H1 (cell line): ENCODE data around the gene CAV1. TPM values are rescaled to one million over a fixed set of nuclear protein-coding genes. Genes with fewer than 3 reads are reported as not detected.

Experiments
- CTCF ChIA-PET: fragments of 300-600 bp; sonication (Branson Sonifier 250); formaldehyde crosslinking; loops from one replicate; lab custom pipeline; 2021; ENCODE audit not compliant: partially characterized antibody; lab: Charles Lee
- POLR2A ChIA-PET: fragments of 300-600 bp; sonication (Branson Sonifier 250); formaldehyde crosslinking; loops from one replicate; lab custom pipeline; 2021; ENCODE audit warnings: inconsistent platforms; ENCODE audit not compliant: partially characterized antibody; lab: Charles Lee
- DNase-seq, 2 experiments: peaks; one replicate each; pipeline versions ENCODE4 v3.0.0 to v3.0.0-alpha.2; 2010 to 2022; ENCODE audit warnings: low spot score in 2 of 2, low read depth in 1 of 2, mixed read lengths in 1 of 2
- FAIRE-seq: peaks from 2 replicates; lab custom pipeline; 2011; peaks lifted over from hg19 to GRCh38; lab: Jason Lieb, UNC
- H2AFZ ChIP-seq: 2 replicates; pipeline ENCODE4 v1.8.1; 2012; ENCODE audit warnings: low read length, inconsistent platforms
- H2AK5ac ChIP-seq: 2 replicates; pipeline ENCODE4 v1.6.1; 2013; ENCODE audit warnings: low read depth, low read length
- H2BK120ac ChIP-seq: replicated peaks from 2 replicates; pipeline ENCODE3; 2013; ENCODE audit warnings: low read depth, low read length, inconsistent platforms
- H2BK12ac ChIP-seq: 2 replicates; pipeline ENCODE4 v1.6.1; 2013; ENCODE audit warnings: low read depth, low read length
- H2BK15ac ChIP-seq: 2 replicates; pipeline ENCODE4 v1.6.1; 2013; ENCODE audit warnings: low read length
- H2BK20ac ChIP-seq: 2 replicates; pipeline ENCODE4 v1.6.1; 2013; ENCODE audit warnings: low read length
- H2BK5ac ChIP-seq: 2 replicates; pipeline ENCODE4 v1.6.1; 2013; ENCODE audit warnings: low read depth, low read length
- H3K14ac ChIP-seq: 2 replicates; pipeline ENCODE4 v1.6.1; 2013; ENCODE audit warnings: inconsistent platforms; ENCODE audit not compliant: insufficient read length
- H3K18ac ChIP-seq: 2 replicates; pipeline ENCODE4 v1.6.1; 2013; ENCODE audit warnings: low read length; ENCODE audit errors: extremely low read depth
- H3K23ac ChIP-seq: 2 replicates; pipeline ENCODE4 v1.6.1; 2013; ENCODE audit warnings: inconsistent platforms; ENCODE audit not compliant: insufficient read length
- H3K23me2 ChIP-seq: 2 replicates; pipeline ENCODE4 v1.6.1; 2013; ENCODE audit warnings: low read depth, low read length
- H3K27ac ChIP-seq: 2 replicates; pipeline ENCODE4 v1.6.1; 2011; ENCODE audit warnings: low read depth, low read length, inconsistent platforms
- H3K27me3 ChIP-seq, 4 experiments: replicated peaks in 1 of 4; 1 replicate in 1 of 4; 2 replicates in 3 of 4; pipeline versions ENCODE4 v1.6.1 to v1.8.1; 2011 to 2013; ENCODE audit warnings: low read length in 3 of 4, mild to moderate bottlenecking in 3 of 4, inconsistent platforms in 2 of 4, mixed read lengths in 2 of 4, moderate library complexity in 1 of 4; ENCODE audit not compliant: control insufficient read depth in 3 of 4, insufficient read depth in 3 of 4; ENCODE audit errors: extremely low read depth in 1 of 4
- H3K36me3 ChIP-seq, 4 experiments: 2 replicates each; pipeline versions ENCODE4 v1.6.1 to v1.8.1; 2011 to 2013; ENCODE audit warnings: mild to moderate bottlenecking in 4 of 4, low read length in 3 of 4, moderate library complexity in 2 of 4, control low read depth in 1 of 4, inconsistent platforms in 1 of 4; ENCODE audit not compliant: insufficient read depth in 4 of 4, control insufficient read depth in 2 of 4
- H3K4ac ChIP-seq: replicated peaks from 2 replicates; pipeline ENCODE3; 2013; ENCODE audit warnings: low read length, low read depth, mixed read lengths, inconsistent platforms; ENCODE audit not compliant: insufficient read length
- H3K4me1 ChIP-seq, 4 experiments: replicated peaks in 1 of 4; 1 replicate in 1 of 4; 2 replicates in 3 of 4; pipeline versions ENCODE4 v1.6.1 to v1.8.1; 2011 to 2013; ENCODE audit warnings: low read length in 3 of 4, inconsistent platforms in 2 of 4, mixed read lengths in 1 of 4; ENCODE audit not compliant: insufficient read depth in 4 of 4, control insufficient read depth in 3 of 4
- H3K4me2 ChIP-seq, 2 experiments: 2 replicates each; pipeline versions ENCODE4 v1.6.1 to v1.8.1; 2011 to 2013; ENCODE audit warnings: low read depth in 2 of 2, low read length in 2 of 2, control low read depth in 1 of 2, inconsistent platforms in 1 of 2, mild to moderate bottlenecking in 1 of 2; ENCODE audit not compliant: insufficient read depth in 1 of 2
- H3K4me3 ChIP-seq, 4 experiments: fragments of 200-600, 300-600 bp in 1 of 4; sonication (generic), shearing (Covaris generic), sonication (Bioruptor Twin) in 1 of 4; 2 replicates each; pipeline versions ENCODE4 v1.5.1 to v1.8.1; 2011 to 2016; ENCODE audit warnings: low read length in 4 of 4, low read depth in 3 of 4, control low read depth in 2 of 4, inconsistent platforms in 2 of 4, mild to moderate bottlenecking in 2 of 4, mixed read lengths in 1 of 4, moderate library complexity in 1 of 4; ENCODE audit not compliant: insufficient read depth in 2 of 4; ENCODE audit errors: extremely low read depth in 1 of 4
- H3K56ac ChIP-seq: replicated peaks from 2 replicates; pipeline ENCODE3; 2013; ENCODE audit warnings: low read depth, mild to moderate bottlenecking, mixed read lengths, low read length, inconsistent platforms; ENCODE audit not compliant: insufficient read length
- H3K79me1 ChIP-seq: 2 replicates; pipeline ENCODE4 v1.6.1; 2013; ENCODE audit warnings: low read depth, low read length, control low read depth
- H3K79me2 ChIP-seq, 2 experiments: 2 replicates each; pipeline versions ENCODE4 v1.6.1 to v1.8.1; 2012 to 2013; ENCODE audit warnings: low read length in 2 of 2, mild to moderate bottlenecking in 2 of 2, inconsistent platforms in 1 of 2; ENCODE audit not compliant: insufficient read depth in 2 of 2, control insufficient read depth in 1 of 2
- H3K9ac ChIP-seq, 4 experiments: replicated peaks in 1 of 4; 1 replicate in 1 of 4; 2 replicates in 3 of 4; pipeline versions ENCODE4 v1.6.1 to v1.8.1; 2011 to 2013; ENCODE audit warnings: low read depth in 3 of 4, low read length in 3 of 4, control low read depth in 2 of 4, mild to moderate bottlenecking in 2 of 4, moderate library complexity in 2 of 4, inconsistent platforms in 1 of 4; ENCODE audit errors: extremely low read depth in 1 of 4
- H3K9me3 ChIP-seq, 2 experiments: 2 replicates each; pipeline versions ENCODE4 v1.6.1 to v1.8.1; 2012 to 2013; ENCODE audit warnings: mild to moderate bottlenecking in 2 of 2, moderate library complexity in 2 of 2, control low read depth in 1 of 2, inconsistent platforms in 1 of 2, low read depth in 1 of 2, low read length in 1 of 2, mixed read lengths in 1 of 2; ENCODE audit not compliant: insufficient read depth in 2 of 2
- H4K20me1 ChIP-seq, 2 experiments: replicated peaks in 1 of 2; 2 replicates each; pipeline versions ENCODE3 to v1.8.1; 2011 to 2013; ENCODE audit warnings: inconsistent platforms in 2 of 2, low read length in 2 of 2, mild to moderate bottlenecking in 1 of 2; ENCODE audit not compliant: insufficient read depth in 2 of 2, control insufficient read depth in 1 of 2
- H4K5ac ChIP-seq: 2 replicates; pipeline ENCODE4 v1.6.1; 2013; ENCODE audit warnings: low read length, low read depth, mixed read lengths, inconsistent platforms; ENCODE audit not compliant: insufficient read length
- H4K8ac ChIP-seq: 2 replicates; pipeline ENCODE4 v1.8.0; 2013; ENCODE audit warnings: mild to moderate bottlenecking, moderate library complexity, low read length, inconsistent platforms; ENCODE audit not compliant: insufficient read depth; ENCODE audit errors: extremely low read depth
- H4K91ac ChIP-seq: replicated peaks from 2 replicates; pipeline ENCODE3; 2013; ENCODE audit warnings: low read length, mixed read lengths, inconsistent platforms; ENCODE audit not compliant: insufficient read length
- ATF3 ChIP-seq: IDR thresholded peaks from 2 replicates; pipeline ENCODE4 v1.6.1; 2011; ENCODE audit warnings: low read depth, mild to moderate bottlenecking, low read length; ENCODE audit not compliant: insufficient read depth
- EP300 ChIP-seq, 2 experiments: IDR thresholded peaks; 1 replicate in 1 of 2; 2 replicates in 1 of 2; pipeline ENCODE4 v1.6.1; 2011 to 2012; ENCODE audit warnings: low read depth in 2 of 2, low read length in 2 of 2, mild to moderate bottlenecking in 2 of 2, borderline replicate concordance in 1 of 2, inconsistent platforms in 1 of 2, moderate library complexity in 1 of 2
- EZH2 ChIP-seq: fragments of 200-600 bp; sonication (generic); IDR thresholded peaks from 2 replicates; pipeline ENCODE4 v1.7.1; 2012; ENCODE audit warnings: low read depth, mild to moderate bottlenecking, moderate library complexity, low read length, inconsistent platforms; ENCODE audit not compliant: severe bottlenecking
- HDAC6 ChIP-seq: IDR thresholded peaks from one replicate; pipeline ENCODE4 v1.7.1; 2012; ENCODE audit warnings: low read depth, mild to moderate bottlenecking, inconsistent platforms, low read length, moderate library complexity
- MAFK ChIP-seq: IDR thresholded peaks from 2 replicates; pipeline ENCODE4 v1.6.1; 2012; ENCODE audit warnings: low read depth, mild to moderate bottlenecking, improper control_type of control experiment, low read length
- RAD21 ChIP-seq, 2 experiments: IDR thresholded peaks in 1 of 2; conservative IDR thresholded peaks in 1 of 2; 2 replicates each; pipeline ENCODE4 v1.6.1; 2011; ENCODE audit warnings: low read depth in 2 of 2, low read length in 2 of 2, improper control_type of control experiment in 1 of 2, inconsistent platforms in 1 of 2, mild to moderate bottlenecking in 1 of 2, moderate library complexity in 1 of 2
- RFX5 ChIP-seq: IDR thresholded peaks from 2 replicates; pipeline ENCODE4 v1.6.1; 2011; ENCODE audit warnings: low read depth, low read length, improper control_type of control experiment, borderline replicate concordance
- SIN3A ChIP-seq, 2 experiments: IDR thresholded peaks in 1 of 2; conservative IDR thresholded peaks in 1 of 2; 2 replicates each; pipeline ENCODE4 v1.6.1; 2011 to 2012; ENCODE audit warnings: low read length in 2 of 2, improper control_type of control experiment in 1 of 2, low read depth in 1 of 2, mild to moderate bottlenecking in 1 of 2
- SIX5 ChIP-seq: IDR thresholded peaks from 2 replicates; pipeline ENCODE4 v1.6.1; 2011; ENCODE audit warnings: mild to moderate bottlenecking, low read depth, low read length
- SP2 ChIP-seq: IDR thresholded peaks from 2 replicates; pipeline ENCODE4 v1.6.1; 2012; ENCODE audit warnings: mild to moderate bottlenecking, low read length, inconsistent platforms
- SUZ12 ChIP-seq: fragments of 200-600 bp; sonication (generic); IDR thresholded peaks from 2 replicates; pipeline ENCODE4 v1.6.1; 2012; ENCODE audit warnings: mild to moderate bottlenecking, inconsistent platforms, low read length, moderate library complexity, mixed read lengths
- TAF1 ChIP-seq: IDR thresholded peaks from 2 replicates; pipeline ENCODE4 v1.6.1; 2011; ENCODE audit warnings: mild to moderate bottlenecking, low read depth, low read length
- TAF7 ChIP-seq: optimal IDR thresholded peaks from 2 replicates; pipeline ENCODE3; 2011; ENCODE audit warnings: low read depth, mild to moderate bottlenecking, inconsistent platforms, low read length, moderate library complexity, borderline replicate concordance
- YY1 ChIP-seq: IDR thresholded peaks from 2 replicates; pipeline ENCODE4 v1.6.1; 2011; ENCODE audit warnings: low read depth, mild to moderate bottlenecking, low read length
- polyA plus RNA-seq, 7 experiments: library from polyadenylated mRNA; depleted of rRNA in 3 of 7; stranded (reverse) in 5 of 7; unstranded in 2 of 7; fragments of >200 nt in 5 of 7; fragments of 200-250 nt in 2 of 7; gene quantifications; 1 replicate in 5 of 7; 2 replicates in 1 of 7; 4 replicates in 1 of 7; pipeline versions ENCODE4 v1.2.1 to v1.2.3, GENCODE V29; 2011 to 2013; ENCODE audit warnings: missing spikeins in 2 of 7, mixed read lengths in 2 of 7
- total RNA-seq: library from RNA; stranded (reverse); fragmentation: NEBNext Ultra II Directional; extraction: Animal tissue kit (Norgen Biotek cat#: 25700); gene quantifications from 2 replicates; pipeline ENCODE4 v1.2.1, GENCODE V29; 2021

CAV1 gene
- total and polyA plus RNA-seq, 2 of the 8 experiments (the other 6 are each of a cell fraction or from before 2014, with no cell fraction given): 16.3 to 21.8 TPM

- no peak overlapping the region for H4K91ac ChIP-seq
- H2BK20ac ChIP-seq: no peak overlapping the region
- peaks cover 5% of the 10 kb centered on the region; the same call in 1 of the 2 replicates for H3K23me2 ChIP-seq
- DNase-seq (no peak), FAIRE-seq (no peak)
- H3K23ac ChIP-seq: no peak overlapping the region
- CTCF ChIA-PET: no interaction called here
- no peak overlapping the region for H2BK12ac ChIP-seq
- H3K56ac ChIP-seq: no peak overlapping the region
- peaks cover 2 to 4% (median 3%) of the 10 kb centered on the region in 4 experiments; a peak in 4 of 7 replicates for H3K4me1 ChIP-seq
- H3K14ac ChIP-seq: no peak overlapping the region
- H3K27me3 ChIP-seq: peaks cover 0 to 20% (median 15%) of the 10 kb centered on the region in 4 experiments; a peak in 6 of 7 replicates
- no peak overlapping the region for H3K27ac ChIP-seq
- no peak overlapping the region for H2BK5ac ChIP-seq
- no peak overlapping the region for H3K18ac ChIP-seq
- no peaks in the 10 kb centered on the region for H3K36me3 ChIP-seq
- H3K79me1 ChIP-seq: no peaks in the 10 kb centered on the region
- no peaks in the 10 kb centered on the region for H3K79me2 ChIP-seq
- no peak overlapping the region for H2AK5ac ChIP-seq
- no peak overlapping the region for H4K8ac ChIP-seq
- H3K4me2 ChIP-seq: no peak overlapping the region
- no peaks in the 10 kb centered on the region for H3K9me3 ChIP-seq
- H2BK15ac ChIP-seq: no peak overlapping the region
- H2BK120ac ChIP-seq: no peak overlapping the region
- H3K4me3 ChIP-seq: no peak overlapping the region
- no peak overlapping the region for H3K9ac ChIP-seq
- H4K5ac ChIP-seq: no peak overlapping the region
- H3K4ac ChIP-seq: no peak overlapping the region
- H2AFZ ChIP-seq: no peak overlapping the region
- POLR2A ChIA-PET: no interaction called here
- peaks cover 0 to 2% of the 10 kb centered on the region in 2 experiments for H4K20me1 ChIP-seq
- TF ChIP-seq MAFK: no peak
- TF ChIP-seq TAF1: no peak
- no peak for TF ChIP-seq SP2
- TF ChIP-seq SIN3A (conservative IDR thresholded peaks at IDR 0.05 in 1 of 2, IDR thresholded peaks at IDR 0.05 in 1 of 2; ENCODE audit: low read depth in 1 of 2, low read length in 2 of 2): no peak
- TF ChIP-seq EP300 (IDR thresholded peaks at IDR 0.05; ENCODE audit: borderline replicate concordance in 1 of 2, low read depth in 2 of 2, low read length in 2 of 2): no peak
- TF ChIP-seq YY1: no peak
- TF ChIP-seq SIX5: no peak
- no peak for TF ChIP-seq HDAC6
- no peak for TF ChIP-seq RAD21 (IDR thresholded peaks at IDR 0.05 in 1 of 2, conservative IDR thresholded peaks at IDR 0.05 in 1 of 2; ENCODE audit: low read depth in 2 of 2, low read length in 2 of 2)
- TF ChIP-seq EZH2: no peak
- TF ChIP-seq RFX5: no peak
- no peak for TF ChIP-seq ATF3
- TF ChIP-seq TAF7: no peak
- no peak for TF ChIP-seq SUZ12
These were observed 21.0 kb upstream of the CAV1 start for GRCh38 chr7:116503835-116504234.
